ENCODE data around the gene CRABP2.

The CRABP2 gene

DNA sequence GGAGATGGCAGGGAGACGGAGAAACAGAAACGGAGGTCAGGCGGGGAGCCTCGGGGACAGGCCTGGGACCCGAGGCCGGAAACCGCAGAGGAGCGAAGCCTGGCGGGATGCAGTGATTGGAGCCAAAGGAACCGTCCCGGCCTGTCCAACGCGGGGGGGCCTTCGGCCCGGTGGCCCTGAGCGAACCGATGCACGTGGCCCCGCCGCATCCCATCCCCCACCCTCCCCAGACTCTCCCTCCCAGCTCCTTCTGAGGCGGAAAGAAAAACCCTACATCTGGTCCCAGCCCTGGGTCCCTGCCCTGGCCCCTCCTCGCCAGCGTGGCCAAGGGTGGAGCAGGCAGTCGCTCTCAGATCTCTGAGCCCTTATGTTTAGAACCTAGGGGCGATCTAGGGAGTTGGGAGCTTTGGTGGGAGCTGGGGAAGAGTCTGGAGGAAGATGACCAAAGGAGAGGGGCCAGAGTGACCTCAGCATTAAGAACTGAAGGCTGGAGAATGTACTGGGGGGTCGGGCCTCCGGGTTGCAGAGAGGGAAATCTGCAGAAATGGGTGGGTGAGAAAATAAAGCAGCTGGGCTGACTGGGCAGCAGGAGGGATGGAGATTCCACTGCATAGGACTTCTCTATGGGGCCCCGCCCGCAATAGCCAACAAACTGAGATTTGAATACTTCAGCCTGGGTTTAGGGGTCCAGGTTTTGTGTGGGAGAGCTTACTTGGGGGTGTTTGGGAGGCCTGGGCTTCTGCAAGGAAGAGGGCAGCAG lies 1.5 kb upstream of the CRABP2 start:
- H3K36me3 ChIP-seq (ENCODE audit: insufficient read depth, low read length) = no peaks in the 10 kb centered on the region
- peaks cover 24% of the 10 kb centered on the region for H3K4me1 ChIP-seq (ENCODE audit: insufficient read depth, low read length)
- peak overlapping the region; percentile 91 for H3K4me2 ChIP-seq (ENCODE audit: insufficient read depth, low read length)
- TF ChIP-seq, protein P1, sequence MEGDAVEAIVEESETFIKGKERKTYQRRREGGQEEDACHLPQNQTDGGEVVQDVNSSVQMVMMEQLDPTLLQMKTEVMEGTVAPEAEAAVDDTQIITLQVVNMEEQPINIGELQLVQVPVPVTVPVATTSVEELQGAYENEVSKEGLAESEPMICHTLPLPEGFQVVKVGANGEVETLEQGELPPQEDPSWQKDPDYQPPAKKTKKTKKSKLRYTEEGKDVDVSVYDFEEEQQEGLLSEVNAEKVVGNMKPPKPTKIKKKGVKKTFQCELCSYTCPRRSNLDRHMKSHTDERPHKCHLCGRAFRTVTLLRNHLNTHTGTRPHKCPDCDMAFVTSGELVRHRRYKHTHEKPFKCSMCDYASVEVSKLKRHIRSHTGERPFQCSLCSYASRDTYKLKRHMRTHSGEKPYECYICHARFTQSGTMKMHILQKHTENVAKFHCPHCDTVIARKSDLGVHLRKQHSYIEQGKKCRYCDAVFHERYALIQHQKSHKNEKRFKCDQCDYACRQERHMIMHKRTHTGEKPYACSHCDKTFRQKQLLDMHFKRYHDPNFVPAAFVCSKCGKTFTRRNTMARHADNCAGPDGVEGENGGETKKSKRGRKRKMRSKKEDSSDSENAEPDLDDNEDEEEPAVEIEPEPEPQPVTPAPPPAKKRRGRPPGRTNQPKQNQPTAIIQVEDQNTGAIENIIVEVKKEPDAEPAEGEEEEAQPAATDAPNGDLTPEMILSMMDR (IDR thresholded peaks at IDR 0.05; ENCODE audit: borderline replicate concordance, extremely low read depth, low read length, poor library complexity, severe bottlenecking) = no peak
- peak; percentile 2 for TF ChIP-seq EZH2 (IDR thresholded peaks at IDR 0.05; ENCODE audit: borderline replicate concordance, low read depth, low read length, severe bottlenecking)
- peaks cover 17% of the 10 kb centered on the region for H3K27me3 ChIP-seq (ENCODE audit: insufficient read depth, low read length, poor library complexity)
- H3K79me2 ChIP-seq (ENCODE audit: insufficient read depth, low read length) = no peaks in the 10 kb centered on the region
- peak overlapping the region in 1 of 2 experiments; percentile 60; a peak in 2 of 4 replicates for H3K4me3 ChIP-seq (ENCODE audit: low read depth in 1 of 2, low read length in 2 of 2)
- peak overlapping the region; percentile 44 for H3K9ac ChIP-seq (ENCODE audit: low read depth, low read length)
- peak overlapping the region; percentile 82 for H2AFZ ChIP-seq (ENCODE audit: low read depth, low read length)
- peaks cover 8% of the 10 kb centered on the region for H4K20me1 ChIP-seq (ENCODE audit: insufficient read depth, low read length)
- no peak overlapping the region for H3K27ac ChIP-seq (ENCODE audit: low read length)
- DNase-seq (peak; percentile 50), ATAC-seq (ENCODE audit: insufficient read depth, low read depth) (peak; percentile 38)
- H3K9me3 ChIP-seq (ENCODE audit: insufficient read depth, low read length, severe bottlenecking) = no peaks in the 10 kb centered on the region

GRCh38 chr1:156705918-156706656 lies 704 bp upstream of the CRABP2 start:
- peak; percentile 72 for DNase-seq
- ATAC-seq (ENCODE audit: insufficient read depth, low read depth) = peak; percentile 81
- peak; percentile 30 for TF ChIP-seq EZH2 (IDR thresholded peaks at IDR 0.05; ENCODE audit: borderline replicate concordance, low read depth, low read length, severe bottlenecking)
- TF ChIP-seq, protein P1 (IDR thresholded peaks at IDR 0.05; ENCODE audit: borderline replicate concordance, extremely low read depth, low read length, poor library complexity, severe bottlenecking) = peak; percentile 92
- Histone ChIP-seq H3K4me1 (ENCODE audit: insufficient read depth, low read length) (peaks cover 24% of the 10 kb centered on the region), H3K27me3 (ENCODE audit: insufficient read depth, low read length, poor library complexity) (peaks cover 20% of the 10 kb centered on the region), H4K20me1 (ENCODE audit: insufficient read depth, low read length) (peaks cover 8% of the 10 kb centered on the region), H2AFZ (ENCODE audit: low read depth, low read length) (peak overlapping the region; percentile 82), H3K4me3 (ENCODE audit: low read depth in 1 of 2, low read length in 2 of 2) (peak overlapping the region in 1 of 2 experiments; percentile 60; a peak in 2 of 4 replicates), H3K4me2 (ENCODE audit: insufficient read depth, low read length) (peak overlapping the region; percentile 91), H3K79me2 (ENCODE audit: insufficient read depth, low read length) (no peaks in the 10 kb centered on the region), H3K27ac (ENCODE audit: low read length) (no peak overlapping the region), H3K36me3 (ENCODE audit: insufficient read depth, low read length) (no peaks in the 10 kb centered on the region), H3K9me3 (ENCODE audit: insufficient read depth, low read length, severe bottlenecking) (no peaks in the 10 kb centered on the region), H3K9ac (ENCODE audit: low read depth, low read length) (peak overlapping the region; percentile 44)

- Histone ChIP-seq H4K20me1 (ENCODE audit: insufficient read depth, low read length) (peaks cover 8% of the 10 kb centered on the region), H3K9me3 (ENCODE audit: insufficient read depth, low read length, severe bottlenecking) (no peaks in the 10 kb centered on the region), H3K4me3 (ENCODE audit: low read depth in 1 of 2, low read length in 2 of 2) (no peak overlapping the region), H3K27ac (ENCODE audit: low read length) (no peak overlapping the region), H3K4me1 (ENCODE audit: insufficient read depth, low read length) (peaks cover 24% of the 10 kb centered on the region), H3K9ac (ENCODE audit: low read depth, low read length) (no peak overlapping the region), H3K27me3 (ENCODE audit: insufficient read depth, low read length, poor library complexity) (peaks cover 20% of the 10 kb centered on the region), H3K36me3 (ENCODE audit: insufficient read depth, low read length) (no peaks in the 10 kb centered on the region), H3K4me2 (ENCODE audit: insufficient read depth, low read length) (peak overlapping the region; percentile 91), H2AFZ (ENCODE audit: low read depth, low read length) (no peak overlapping the region), H3K79me2 (ENCODE audit: insufficient read depth, low read length) (no peaks in the 10 kb centered on the region)
- ATAC-seq (ENCODE audit: insufficient read depth, low read depth) (no peak), DNase-seq (no peak)
- TF ChIP-seq, protein P1 (IDR thresholded peaks at IDR 0.05; ENCODE audit: borderline replicate concordance, extremely low read depth, low read length, poor library complexity, severe bottlenecking) = no peak
- no peak for TF ChIP-seq EZH2 (IDR thresholded peaks at IDR 0.05; ENCODE audit: borderline replicate concordance, low read depth, low read length, severe bottlenecking)
Measured at GRCh38 chr1:156704930-156705320, 458 bp downstream of the CRABP2 start.
